Panc1 (cell line): ENCODE results near the gene TTBK1. TPM values are rescaled to one million over a fixed set of nuclear protein-coding genes. Genes with fewer than 3 reads are reported as not detected.
A peak's percentile ranks its signal among the peaks of the same experiment; 100 is the strongest.

Experiments
- ATAC-seq: fragments of 200-7000 bp; cut with Tn5 transposase; 2 replicates; pipeline ENCODE4 v1.9.1; 2020; ENCODE audit warnings: mild to moderate bottlenecking, moderate library complexity
- BruUV-seq: library from RNA; stranded (reverse); fragments of 400-500 nt; replicated peaks from 2 replicates; lab custom pipeline; 2021; lab: Mats Ljungman, UMichigan
- CTCF ChIA-PET: fragments of 300-600 bp; sonication (Branson Sonifier 250); formaldehyde crosslinking; loops from one replicate; lab custom pipeline; 2022; ENCODE audit warnings: antibody characterized with exemption; lab: Charles Lee
- POLR2A ChIA-PET: fragments of 300-600 bp; sonication (Branson Sonifier 250); formaldehyde crosslinking; loops from one replicate; lab custom pipeline; 2022; ENCODE audit warnings: antibody characterized with exemption; lab: Charles Lee
- DNase-seq: peaks from one replicate; pipeline ENCODE4 v3.0.0-alpha.2; 2010; ENCODE audit warnings: low read depth, low spot score
- H3K27ac ChIP-seq: 2 replicates; pipeline ENCODE4 v1.5.1; 2011; ENCODE audit warnings: mild to moderate bottlenecking, low read length, inconsistent platforms
- H3K27me3 ChIP-seq: fragments of 200-500 bp; sonication (Bioruptor generic); 2 replicates; pipeline ENCODE4 v1.6.0; 2014; ENCODE audit warnings: low read length, inconsistent platforms; ENCODE audit not compliant: control insufficient read depth, insufficient read depth
- H3K36me3 ChIP-seq: fragments of 200-500 bp; sonication (Bioruptor generic); 2 replicates; pipeline ENCODE4 v1.5.1; 2014; ENCODE audit warnings: inconsistent platforms, mild to moderate bottlenecking, low read length, moderate library complexity; ENCODE audit not compliant: control insufficient read depth, insufficient read depth
- H3K4me1 ChIP-seq: 2 replicates; pipeline ENCODE4 v1.5.1; 2011; ENCODE audit warnings: inconsistent platforms, mild to moderate bottlenecking, low read length, moderate library complexity; ENCODE audit not compliant: control insufficient read depth, insufficient read depth
- H3K4me3 ChIP-seq, 2 experiments: 2 replicates each; pipeline ENCODE4 v1.5.1; 2011 to 2012; ENCODE audit warnings: low read depth in 2 of 2, low read length in 2 of 2, mild to moderate bottlenecking in 2 of 2, inconsistent platforms in 1 of 2, moderate library complexity in 1 of 2
- H3K9me3 ChIP-seq: fragments of 200-500 bp; sonication (Bioruptor generic); 2 replicates; pipeline ENCODE4 v1.5.1; 2014; ENCODE audit warnings: low read depth, mild to moderate bottlenecking, inconsistent platforms, low read length, moderate library complexity; ENCODE audit not compliant: control insufficient read depth, insufficient read depth
- POLR2AphosphoS5 ChIP-seq: IDR thresholded peaks from 2 replicates; pipeline ENCODE4 v1.6.1; 2012; ENCODE audit warnings: mild to moderate bottlenecking, low read depth, low read length, moderate library complexity
- SIN3A ChIP-seq: IDR thresholded peaks from 2 replicates; pipeline ENCODE4 v1.6.1; 2012; ENCODE audit warnings: low read depth, mild to moderate bottlenecking, low read length, moderate library complexity, borderline replicate concordance; ENCODE audit not compliant: insufficient read depth
- TCF7L2 ChIP-seq: IDR thresholded peaks from 2 replicates; pipeline ENCODE4 v1.6.1; 2011; ENCODE audit warnings: mild to moderate bottlenecking, low read depth, low read length, inconsistent platforms
- in situ Hi-C: cut with HindIII; loops from 2 replicates; pipeline ENCODE4 v1.10.0; 2016; ENCODE audit warnings: low sequenced_read_pairs, low pct_unique_long_range_greater_than_20kb
- intact Hi-C: fragments of 100-400 bp; cut with micrococcal nuclease; formaldehyde crosslinking; loops from one replicate; pipeline ENCODE4 v1.10.0; 2022; ENCODE audit not compliant: unreplicated experiment
- total RNA-seq: library from RNA; stranded (reverse); gene quantifications from one replicate; pipeline ENCODE4 v1.2.1, GENCODE V29; 2021; ENCODE audit not compliant: unreplicated experiment
- TF ChIP-seq, protein P1 (sequence below), 2 experiments: IDR thresholded peaks; 2 replicates each; pipeline ENCODE4 v1.6.1; 2011 to 2012; ENCODE audit warnings: low read depth in 2 of 2, control low read depth in 1 of 2, low read length in 1 of 2, mild to moderate bottlenecking in 1 of 2, moderate library complexity in 1 of 2; ENCODE audit not compliant: insufficient read depth in 1 of 2
- TF ChIP-seq, protein P2 (sequence below): fragments of 450-650 bp; IDR thresholded peaks from 2 replicates; pipeline ENCODE4 v1.5.1; 2017; ENCODE audit warnings: mild to moderate bottlenecking

TTBK1 gene
- total RNA-seq, 1 experiment from 2014 or later = 0.10 TPM

DNA sequence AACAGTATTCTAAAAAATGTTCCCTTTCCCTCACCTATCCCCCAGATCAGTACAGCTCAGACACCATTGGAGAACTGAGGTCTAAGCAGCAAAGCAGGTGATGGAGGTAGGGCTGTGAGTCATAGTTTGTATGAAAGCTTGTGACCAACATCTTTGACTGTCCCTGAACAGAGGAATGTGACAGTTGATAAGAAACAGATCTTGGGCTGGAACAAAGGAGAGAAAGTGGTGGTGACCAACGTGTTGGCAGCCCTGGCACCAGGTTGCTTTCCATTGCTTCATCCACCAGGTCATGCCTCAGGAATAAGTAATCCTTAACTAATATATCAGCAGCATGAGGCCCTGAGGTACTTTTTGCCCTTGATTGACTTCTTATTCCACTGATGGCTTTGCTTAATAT lies 85.2 kb downstream of the TTBK1 start:
- ChIA-PET POLR2A (no interaction called here), CTCF (no interaction called here)
- Histone ChIP-seq H3K27me3 (no peaks in the 10 kb centered on the region), H3K27ac (no peak overlapping the region), H3K9me3 (no peaks in the 10 kb centered on the region), H3K4me1 (no peaks in the 10 kb centered on the region), H3K4me3 (no peak overlapping the region), H3K36me3 (no peaks in the 10 kb centered on the region)
- DNase-seq = no peak
- TF ChIP-seq, protein P1, sequence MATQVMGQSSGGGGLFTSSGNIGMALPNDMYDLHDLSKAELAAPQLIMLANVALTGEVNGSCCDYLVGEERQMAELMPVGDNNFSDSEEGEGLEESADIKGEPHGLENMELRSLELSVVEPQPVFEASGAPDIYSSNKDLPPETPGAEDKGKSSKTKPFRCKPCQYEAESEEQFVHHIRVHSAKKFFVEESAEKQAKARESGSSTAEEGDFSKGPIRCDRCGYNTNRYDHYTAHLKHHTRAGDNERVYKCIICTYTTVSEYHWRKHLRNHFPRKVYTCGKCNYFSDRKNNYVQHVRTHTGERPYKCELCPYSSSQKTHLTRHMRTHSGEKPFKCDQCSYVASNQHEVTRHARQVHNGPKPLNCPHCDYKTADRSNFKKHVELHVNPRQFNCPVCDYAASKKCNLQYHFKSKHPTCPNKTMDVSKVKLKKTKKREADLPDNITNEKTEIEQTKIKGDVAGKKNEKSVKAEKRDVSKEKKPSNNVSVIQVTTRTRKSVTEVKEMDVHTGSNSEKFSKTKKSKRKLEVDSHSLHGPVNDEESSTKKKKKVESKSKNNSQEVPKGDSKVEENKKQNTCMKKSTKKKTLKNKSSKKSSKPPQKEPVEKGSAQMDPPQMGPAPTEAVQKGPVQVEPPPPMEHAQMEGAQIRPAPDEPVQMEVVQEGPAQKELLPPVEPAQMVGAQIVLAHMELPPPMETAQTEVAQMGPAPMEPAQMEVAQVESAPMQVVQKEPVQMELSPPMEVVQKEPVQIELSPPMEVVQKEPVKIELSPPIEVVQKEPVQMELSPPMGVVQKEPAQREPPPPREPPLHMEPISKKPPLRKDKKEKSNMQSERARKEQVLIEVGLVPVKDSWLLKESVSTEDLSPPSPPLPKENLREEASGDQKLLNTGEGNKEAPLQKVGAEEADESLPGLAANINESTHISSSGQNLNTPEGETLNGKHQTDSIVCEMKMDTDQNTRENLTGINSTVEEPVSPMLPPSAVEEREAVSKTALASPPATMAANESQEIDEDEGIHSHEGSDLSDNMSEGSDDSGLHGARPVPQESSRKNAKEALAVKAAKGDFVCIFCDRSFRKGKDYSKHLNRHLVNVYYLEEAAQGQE (IDR thresholded peaks at IDR 0.05; ENCODE audit: insufficient read depth in 1 of 2, low read depth in 2 of 2, low read length in 1 of 2) = no peak
- TF ChIP-seq TCF7L2 (no peak), POLR2AphosphoS5 (no peak), SIN3A (no peak)
- TF ChIP-seq, protein P2, sequence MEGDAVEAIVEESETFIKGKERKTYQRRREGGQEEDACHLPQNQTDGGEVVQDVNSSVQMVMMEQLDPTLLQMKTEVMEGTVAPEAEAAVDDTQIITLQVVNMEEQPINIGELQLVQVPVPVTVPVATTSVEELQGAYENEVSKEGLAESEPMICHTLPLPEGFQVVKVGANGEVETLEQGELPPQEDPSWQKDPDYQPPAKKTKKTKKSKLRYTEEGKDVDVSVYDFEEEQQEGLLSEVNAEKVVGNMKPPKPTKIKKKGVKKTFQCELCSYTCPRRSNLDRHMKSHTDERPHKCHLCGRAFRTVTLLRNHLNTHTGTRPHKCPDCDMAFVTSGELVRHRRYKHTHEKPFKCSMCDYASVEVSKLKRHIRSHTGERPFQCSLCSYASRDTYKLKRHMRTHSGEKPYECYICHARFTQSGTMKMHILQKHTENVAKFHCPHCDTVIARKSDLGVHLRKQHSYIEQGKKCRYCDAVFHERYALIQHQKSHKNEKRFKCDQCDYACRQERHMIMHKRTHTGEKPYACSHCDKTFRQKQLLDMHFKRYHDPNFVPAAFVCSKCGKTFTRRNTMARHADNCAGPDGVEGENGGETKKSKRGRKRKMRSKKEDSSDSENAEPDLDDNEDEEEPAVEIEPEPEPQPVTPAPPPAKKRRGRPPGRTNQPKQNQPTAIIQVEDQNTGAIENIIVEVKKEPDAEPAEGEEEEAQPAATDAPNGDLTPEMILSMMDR = no peak
- in situ Hi-C loops = no loop called here
- ATAC-seq = peak; percentile 48; the same call in 1 of the 2 replicates
- BruUV-seq = no TSS peak
- intact Hi-C loops = no loop called here

DNA sequence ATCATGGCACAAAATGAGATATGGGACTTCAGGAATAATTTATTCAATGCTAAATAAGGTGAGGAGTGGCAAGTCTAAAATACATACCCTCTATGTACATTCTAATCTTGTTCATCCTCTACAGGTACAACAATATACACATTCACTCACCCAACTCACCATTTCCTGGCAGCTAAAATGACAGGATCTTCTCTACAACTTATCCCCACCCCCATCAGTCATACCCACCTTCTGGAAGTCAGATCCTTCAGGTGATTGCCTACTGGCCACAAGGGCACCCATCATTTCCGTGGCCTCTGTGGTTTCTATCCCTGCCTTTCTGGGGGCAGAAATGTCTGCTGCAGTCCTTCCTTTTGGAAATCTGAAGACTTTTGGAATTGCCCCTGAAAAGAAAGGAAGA lies 88.2 kb downstream of the TTBK1 start:
- CTCF ChIA-PET = no interaction called here
- intact Hi-C loops (no loop called here), in situ Hi-C loops (no loop called here)

More for the DNA sequence above, 88.2 kb downstream of the TTBK1 start:
- no peaks in the 10 kb centered on the region for H3K4me1 ChIP-seq
- H3K27ac ChIP-seq = no peak overlapping the region
- no peak for ATAC-seq
- no peaks in the 10 kb centered on the region for H3K36me3 ChIP-seq
- H3K9me3 ChIP-seq = no peaks in the 10 kb centered on the region
- POLR2A ChIA-PET = no interaction called here
- DNase-seq = no peak
- TF ChIP-seq POLR2AphosphoS5 (no peak), TCF7L2 (no peak), SIN3A (no peak)
- TF ChIP-seq, protein P2 = no peak
- TF ChIP-seq, protein P1 (IDR thresholded peaks at IDR 0.05; ENCODE audit: insufficient read depth in 1 of 2, low read depth in 2 of 2, low read length in 1 of 2) = no peak
- no peak overlapping the region for H3K4me3 ChIP-seq
- no peaks in the 10 kb centered on the region for H3K27me3 ChIP-seq
- BruUV-seq = no TSS peak
